ENCODE data around the gene ANO3. TPM values are rescaled to one million over a fixed set of nuclear protein-coding genes. Genes with fewer than 3 reads are reported as not detected.

Gene ANO3
- total RNA-seq, 1 donor from 2014 or later, result 2.1 TPM

GRCh38 chr11:26704249-26704648 is 372.3 kb downstream of the ANO3 start:
- DNase-seq (ENCODE audit: low spot score), result no peak

- no peak for DNase-seq (ENCODE audit: low spot score)
These were observed 374.3 kb downstream of the ANO3 start for GRCh38 chr11:26706181-26706580.

DNA sequence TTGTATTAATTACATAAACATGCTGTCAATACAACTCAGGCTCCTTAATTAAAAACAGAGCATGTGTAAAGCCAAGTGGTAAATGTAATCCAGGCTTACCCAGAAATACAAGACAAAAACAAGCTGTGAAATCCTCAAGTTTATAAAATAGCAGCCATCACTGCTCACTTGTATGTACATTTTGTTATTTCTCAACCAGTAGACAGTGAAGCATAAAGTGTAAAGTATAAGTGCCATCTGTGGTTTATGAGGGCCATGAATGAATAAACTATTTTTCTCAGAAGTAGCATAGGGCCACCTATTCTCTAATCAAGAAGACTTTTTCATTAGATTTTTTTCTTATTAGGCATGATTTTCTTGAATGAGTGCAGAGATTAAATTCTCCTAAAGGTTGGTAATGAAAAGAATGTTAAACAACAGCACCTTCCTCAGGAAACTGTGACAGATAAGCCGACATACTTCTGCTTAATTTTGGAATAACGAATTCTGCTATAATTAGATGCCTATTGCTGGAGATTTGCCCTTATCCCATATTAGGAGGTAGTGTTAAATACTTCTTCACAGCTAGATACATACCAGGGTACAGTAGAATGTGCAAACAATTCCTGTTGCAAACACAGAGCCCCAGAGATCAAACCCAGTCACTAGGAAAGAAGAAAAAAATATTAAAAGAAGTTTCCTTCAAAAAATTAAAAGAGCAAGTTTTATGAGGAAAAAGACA is 377.0 kb downstream of the ANO3 start:
- DNase-seq (ENCODE audit: low spot score), result no peak

DNA sequence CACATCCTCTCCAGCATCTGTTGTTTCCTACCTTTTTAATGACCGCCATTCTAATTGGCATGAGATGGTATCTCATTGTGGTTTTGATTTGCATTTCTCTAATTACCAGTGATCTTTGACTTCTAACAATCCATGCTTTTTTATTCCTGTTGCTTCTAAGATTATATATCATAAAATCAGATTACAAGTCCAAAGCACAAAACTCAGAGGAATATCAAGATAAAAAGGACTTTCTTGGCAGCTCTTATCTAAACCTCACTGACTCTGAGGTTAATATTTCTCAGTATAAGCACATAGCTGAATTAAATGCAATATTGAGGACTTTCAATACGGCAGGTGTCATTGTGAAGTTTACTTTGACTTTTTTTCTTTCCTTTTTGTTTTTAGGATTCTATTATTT is 378.6 kb downstream of the ANO3 start:
- DNase-seq (ENCODE audit: low spot score), result no peak

GRCh38 chr11:26712497-26712896 is 380.6 kb downstream of the ANO3 start:
- no peak for DNase-seq (ENCODE audit: low spot score)

Other genes with a start within 250 kb of the ANO3 start
- gene MUC15, start 240.1 kb downstream of the ANO3 start, total RNA-seq, result not detected

Measured in mesenteric fat pad (tissue), 1 donor.